Adrenal gland (tissue), 5 donors: Measurements from ENCODE around the gene RET.

ENCODE experiments used
- CTCF ChIP-seq, 6 experiments: fragments of 450-650 bp in 4 of 6; fragments of 200-600 bp in 2 of 6; sonication (generic) in 1 of 6; IDR thresholded peaks; 1 replicate in 5 of 6; 2 replicates in 1 of 6; pipeline versions ENCODE4 v1.5.1 to v1.8.0; 2016 to 2021; ENCODE audit warnings: antibody characterized with exemption in 6 of 6, mild to moderate bottlenecking in 2 of 6, moderate library complexity in 1 of 6
- POLR2A ChIP-seq, 2 donors: fragments of 450-650 bp; IDR thresholded peaks; one replicate each; pipeline ENCODE4 v1.6.1; 2017; ENCODE audit warnings: antibody characterized with exemption in 2 of 2, mild to moderate bottlenecking in 2 of 2, moderate library complexity in 1 of 2
- donor health status: DM: no; HTN: no; CAD: no.

GRCh38 chr10:43053825-43054224 lies 23.0 kb upstream of the RET start:
- TF ChIP-seq POLR2A (IDR thresholded peaks at IDR 0.05) (no peak), CTCF (IDR thresholded peaks at IDR 0.05) (no peak)
